ENCODE results near the gene EIF2S2.
"Not testable (repeated sequence)": the region's sequence is repeated elsewhere in the genome, so short reads cannot be mapped to it uniquely, and the experiment has no call there.

The EIF2S2 gene

DNA sequence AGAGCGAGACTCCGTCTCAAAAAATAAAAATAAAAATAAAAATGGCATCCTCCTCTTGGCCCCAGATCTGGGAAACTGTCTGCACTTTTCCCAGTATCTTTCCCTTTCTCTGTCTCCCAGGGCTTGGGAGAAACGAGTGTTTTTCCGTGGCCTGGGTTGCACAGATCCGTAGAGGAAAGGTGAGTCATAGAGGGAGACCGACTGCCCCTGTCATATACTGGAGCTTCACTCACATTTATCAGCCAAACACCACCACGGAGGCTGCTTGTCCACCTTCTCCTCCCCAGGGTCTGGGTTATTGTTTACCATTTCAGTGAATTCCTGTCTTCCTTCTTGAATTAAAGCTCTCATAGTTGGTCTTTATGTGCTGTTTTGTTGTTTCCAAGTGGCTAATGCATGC lies 31.9 kb upstream of the EIF2S2 start:
- DNase-seq: no peak
- H3K4me3 ChIP-seq (ENCODE audit: low read depth, low read length): no peak overlapping the region
- no peak for TF ChIP-seq CTCF (IDR thresholded peaks at IDR 0.05; ENCODE audit: low read depth, low read length)
- no peaks in the 10 kb centered on the region for H3K4me1 ChIP-seq
- H3K27me3 ChIP-seq: no peaks in the 10 kb centered on the region
- H3K9me3 ChIP-seq: no peaks in the 10 kb centered on the region
- no peaks in the 10 kb centered on the region for H3K36me3 ChIP-seq

GRCh38 chr20:34142121-34142520 lies 30.1 kb upstream of the EIF2S2 start:
- no peaks in the 10 kb centered on the region for H3K9me3 ChIP-seq
- no peak overlapping the region for H3K4me3 ChIP-seq (ENCODE audit: low read depth, low read length)
- H3K27me3 ChIP-seq: no peaks in the 10 kb centered on the region
- no peak for TF ChIP-seq CTCF (IDR thresholded peaks at IDR 0.05; ENCODE audit: low read depth, low read length)
- H3K36me3 ChIP-seq: no peaks in the 10 kb centered on the region
- no peak for DNase-seq
- no peaks in the 10 kb centered on the region for H3K4me1 ChIP-seq

- no peak for TF ChIP-seq CTCF (IDR thresholded peaks at IDR 0.05; ENCODE audit: low read depth, low read length)
- DNase-seq: no peak
- Histone ChIP-seq H3K36me3 (no peaks in the 10 kb centered on the region), H3K9me3 (no peaks in the 10 kb centered on the region), H3K27me3 (no peaks in the 10 kb centered on the region), H3K4me1 (no peaks in the 10 kb centered on the region), H3K4me3 (ENCODE audit: low read depth, low read length) (no peak overlapping the region)
These were observed 29.2 kb upstream of the EIF2S2 start for GRCh38 chr20:34141293-34141692.

DNA sequence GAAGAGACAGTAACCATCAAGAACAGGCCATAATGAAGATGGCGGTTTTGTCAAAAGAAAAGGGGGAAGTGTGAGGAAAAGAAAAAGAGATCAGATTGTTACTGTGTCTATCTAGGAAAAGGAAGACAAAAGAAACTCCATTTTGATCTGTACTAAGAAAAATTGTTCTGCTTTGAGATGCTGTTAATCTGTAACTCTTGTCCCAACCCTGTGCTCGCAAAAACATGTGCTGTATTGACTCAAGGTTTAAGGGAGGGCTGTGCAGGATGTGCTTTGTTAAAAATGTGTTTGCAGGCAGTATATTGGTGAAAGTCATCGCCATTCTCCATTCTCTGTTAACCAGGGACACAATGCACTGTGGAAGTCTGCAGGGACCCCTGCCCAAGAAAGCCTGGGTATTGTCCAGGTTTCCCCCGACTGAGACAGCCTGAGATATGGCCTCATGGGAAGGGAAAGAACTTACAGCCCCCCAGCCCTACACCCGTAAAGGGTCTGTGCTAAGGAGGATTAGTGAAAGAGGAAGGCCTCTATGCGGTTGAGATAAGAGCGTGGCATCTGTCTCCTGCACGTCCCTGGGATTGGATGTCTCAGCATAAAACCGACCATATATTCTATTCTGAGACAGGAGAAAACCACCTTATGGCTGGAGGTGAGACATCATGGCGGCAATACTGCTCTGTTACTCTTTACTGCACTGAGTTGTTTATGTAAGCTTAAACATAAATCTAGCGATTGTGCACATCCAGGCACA lies 23.7 kb upstream of the EIF2S2 start:
- not testable (repeated sequence) for H3K36me3 ChIP-seq; DNase-seq; H3K27me3 ChIP-seq; H3K4me1 ChIP-seq; H3K4me3 ChIP-seq (ENCODE audit: low read depth, low read length); H3K9me3 ChIP-seq

DNA sequence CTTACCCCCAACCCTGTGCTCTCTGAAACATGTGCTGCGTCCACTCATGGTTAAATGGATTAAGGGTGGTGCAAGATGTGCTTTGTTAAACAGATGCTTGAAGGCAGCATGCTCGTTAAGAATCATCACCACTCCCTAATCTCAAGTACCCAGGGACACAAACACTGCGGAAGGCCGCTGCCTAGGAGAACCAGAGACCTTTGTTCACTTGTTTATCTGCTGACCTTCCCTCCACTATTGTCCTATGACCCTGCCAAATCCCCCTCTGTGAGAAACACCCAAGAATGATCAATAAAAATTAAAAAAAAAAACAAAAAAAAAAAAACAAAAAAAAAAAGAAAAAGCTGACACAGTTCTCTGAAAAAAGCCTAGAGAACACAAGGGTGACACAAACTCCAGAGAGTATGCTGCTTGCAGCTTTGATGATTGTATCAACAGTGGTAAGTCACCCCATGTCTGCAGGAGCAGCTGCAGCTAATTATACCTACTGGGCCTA lies 21.4 kb upstream of the EIF2S2 start:
- H3K4me1 ChIP-seq; H3K4me3 ChIP-seq (ENCODE audit: low read depth, low read length); H3K9me3 ChIP-seq; DNase-seq; H3K36me3 ChIP-seq; H3K27me3 ChIP-seq: not testable (repeated sequence)

- DNase-seq, H3K36me3 ChIP-seq: not testable (repeated sequence)
These were observed 20.9 kb upstream of the EIF2S2 start for GRCh38 chr20:34132943-34133342.

DNA sequence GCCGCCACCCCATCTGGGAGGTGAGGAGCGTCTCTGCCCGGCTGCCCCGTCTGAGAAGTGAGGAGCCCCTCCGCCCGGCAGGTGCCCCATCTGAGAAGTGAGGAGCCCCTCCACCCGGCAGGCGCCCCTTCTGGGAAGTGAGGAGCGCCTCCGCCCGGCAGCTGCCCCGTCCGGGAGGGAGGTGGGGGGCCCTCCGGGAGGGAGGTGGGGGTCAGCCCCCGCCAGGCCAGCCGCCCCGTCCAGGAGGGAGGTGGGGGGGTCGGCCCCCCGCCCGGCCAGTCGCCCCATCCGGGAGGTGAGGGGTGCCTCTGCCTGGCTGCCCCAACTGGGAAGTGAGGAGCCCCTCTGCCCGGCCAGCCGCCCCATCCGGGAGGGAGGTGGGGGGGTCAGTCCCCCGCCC lies 20.4 kb upstream of the EIF2S2 start:
- H3K4me3 ChIP-seq (ENCODE audit: low read depth, low read length); H3K4me1 ChIP-seq; DNase-seq; H3K27me3 ChIP-seq; H3K36me3 ChIP-seq; H3K9me3 ChIP-seq: not testable (repeated sequence)

More at GRCh38 chr20:34132943-34133342, 20.9 kb upstream of the EIF2S2 start:
- H3K4me1 ChIP-seq; H3K27me3 ChIP-seq; H3K4me3 ChIP-seq (ENCODE audit: low read depth, low read length); H3K9me3 ChIP-seq: not testable (repeated sequence)

DNA sequence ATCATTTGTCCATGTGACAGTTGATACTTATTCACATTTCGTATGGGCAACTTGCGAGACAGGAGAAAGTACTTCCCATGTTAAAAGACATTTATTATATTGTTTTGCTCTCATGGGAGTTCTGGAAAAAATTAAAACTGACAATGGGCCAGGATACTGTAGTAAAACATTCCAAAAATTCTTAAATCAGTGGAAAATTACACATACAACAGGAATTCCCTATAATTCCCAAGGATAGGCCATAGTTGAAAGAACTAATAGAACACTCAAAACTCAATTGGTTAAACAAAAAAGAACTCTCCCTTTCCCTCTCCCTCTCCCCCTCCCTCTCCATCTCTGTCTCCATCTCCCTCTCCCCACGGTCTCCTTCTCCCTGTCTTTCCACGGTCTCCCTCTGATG lies 19.4 kb upstream of the EIF2S2 start:
- Histone ChIP-seq H3K4me3 (ENCODE audit: low read depth, low read length) (no peak overlapping the region), H3K36me3 (no peaks in the 10 kb centered on the region), H3K9me3 (no peaks in the 10 kb centered on the region), H3K27me3 (no peaks in the 10 kb centered on the region), H3K4me1 (peaks cover 6% of the 10 kb centered on the region; the same call in 1 of the 2 replicates)
- TF ChIP-seq CTCF (IDR thresholded peaks at IDR 0.05; ENCODE audit: low read depth, low read length): no peak
- DNase-seq: no peak
